Tibial artery (tissue), 4 donors: ENCODE measurements around the gene NLRC5.
A peak's percentile ranks its signal among the peaks of the same experiment; 100 is the strongest.
"Not testable (repeated sequence)": the region's sequence is repeated elsewhere in the genome, so short reads cannot be mapped to it uniquely, and the experiment has no call there.

Source experiments
- DNase-seq, 2 donors: peaks; one replicate each; pipeline ENCODE4 v3.0.0-alpha.2; 2019
- H3K27ac ChIP-seq, 2 donors: fragments of 200-600 bp; sonication (generic) in 1 of 2; 1 replicate in 1 of 2; 2 replicates in 1 of 2; pipeline ENCODE4 v1.5.1; 2018 to 2019; ENCODE audit warnings: mild to moderate bottlenecking in 1 of 2
- H3K27me3 ChIP-seq, 2 donors: fragments of 200-600 bp; sonication (generic) in 1 of 2; one replicate each; pipeline versions ENCODE4 v1.5.1 to v1.6.0; 2016 to 2019
- H3K36me3 ChIP-seq, 3 donors: fragments of 200-600 bp; sonication (generic) in 2 of 3; one replicate each; pipeline ENCODE4 v1.5.1; 2016 to 2019; ENCODE audit warnings: mild to moderate bottlenecking in 2 of 3
- H3K4me1 ChIP-seq, 4 donors: fragments of 200-600 bp; sonication (generic) in 2 of 4; 1 replicate in 3 of 4; 2 replicates in 1 of 4; pipeline ENCODE4 v1.5.1; 2016 to 2019
- H3K4me3 ChIP-seq, 2 donors: fragments of 200-600 bp; sonication (generic) in 1 of 2; 1 replicate in 1 of 2; 2 replicates in 1 of 2; pipeline ENCODE4 v1.5.1; 2018 to 2019; ENCODE audit warnings: mild to moderate bottlenecking in 2 of 2
- H3K9me3 ChIP-seq, 3 donors: fragments of 200-600 bp; sonication (generic) in 1 of 3; one replicate each; pipeline ENCODE4 v1.5.1; 2016 to 2019
- intact Hi-C: fragments of 100-400 bp; cut with DNase I; formaldehyde crosslinking; loops from one replicate; pipeline ENCODE4 v1.15.0; 2023; ENCODE audit warnings: low total_unique reads
- TF ChIP-seq, protein P1 (sequence below), 2 experiments: fragments of 200-600 bp in 1 of 2; fragments of 450-650 bp in 1 of 2; IDR thresholded peaks; one replicate each; pipeline ENCODE4 v1.5.1; 2017 to 2019; ENCODE audit warnings: antibody characterized with exemption in 2 of 2, mild to moderate bottlenecking in 1 of 2, moderate library complexity in 1 of 2

Gene NLRC5

DNA sequence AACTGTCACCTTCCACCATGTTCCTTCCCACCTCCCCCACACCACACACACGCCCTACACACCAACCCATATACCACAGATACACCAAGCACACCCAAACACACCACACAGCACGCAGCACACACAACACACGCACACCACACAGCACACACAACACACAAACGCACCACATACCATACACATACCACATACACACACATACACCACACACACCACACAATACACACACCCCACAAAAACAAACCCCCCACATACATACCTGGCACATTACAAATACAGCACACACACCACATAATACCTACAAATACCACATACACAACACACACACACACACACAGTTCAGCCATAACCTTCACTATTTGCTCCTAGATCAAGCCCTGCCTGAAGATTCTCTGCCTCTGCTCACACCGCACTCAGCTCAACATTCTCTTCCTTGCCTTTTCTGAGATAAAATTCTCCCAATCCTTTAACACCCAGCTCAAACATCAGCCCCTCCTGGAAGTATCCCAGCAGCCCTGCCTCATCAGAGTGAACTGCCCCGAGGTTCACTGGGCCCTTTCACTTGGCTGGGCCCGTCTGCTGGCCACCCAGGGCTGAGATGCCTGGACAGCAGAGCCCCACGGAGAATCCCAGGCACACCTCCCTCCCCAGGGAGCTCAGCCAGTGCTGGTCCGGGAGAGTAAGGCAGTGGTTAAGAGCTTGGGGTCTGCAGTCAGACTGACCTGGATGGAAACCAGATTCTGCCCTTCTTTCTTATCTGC lies 71.1 kb downstream of the NLRC5 start:
- H3K36me3 ChIP-seq = peaks cover 0 to 27% (median 11%) of the 10 kb centered on the region in 3 donors
- H3K9me3 ChIP-seq = no peaks in the 10 kb centered on the region
- H3K4me1 ChIP-seq = peaks cover 8 to 19% (median 13%) of the 10 kb centered on the region in 4 donors
- TF ChIP-seq, protein P1, sequence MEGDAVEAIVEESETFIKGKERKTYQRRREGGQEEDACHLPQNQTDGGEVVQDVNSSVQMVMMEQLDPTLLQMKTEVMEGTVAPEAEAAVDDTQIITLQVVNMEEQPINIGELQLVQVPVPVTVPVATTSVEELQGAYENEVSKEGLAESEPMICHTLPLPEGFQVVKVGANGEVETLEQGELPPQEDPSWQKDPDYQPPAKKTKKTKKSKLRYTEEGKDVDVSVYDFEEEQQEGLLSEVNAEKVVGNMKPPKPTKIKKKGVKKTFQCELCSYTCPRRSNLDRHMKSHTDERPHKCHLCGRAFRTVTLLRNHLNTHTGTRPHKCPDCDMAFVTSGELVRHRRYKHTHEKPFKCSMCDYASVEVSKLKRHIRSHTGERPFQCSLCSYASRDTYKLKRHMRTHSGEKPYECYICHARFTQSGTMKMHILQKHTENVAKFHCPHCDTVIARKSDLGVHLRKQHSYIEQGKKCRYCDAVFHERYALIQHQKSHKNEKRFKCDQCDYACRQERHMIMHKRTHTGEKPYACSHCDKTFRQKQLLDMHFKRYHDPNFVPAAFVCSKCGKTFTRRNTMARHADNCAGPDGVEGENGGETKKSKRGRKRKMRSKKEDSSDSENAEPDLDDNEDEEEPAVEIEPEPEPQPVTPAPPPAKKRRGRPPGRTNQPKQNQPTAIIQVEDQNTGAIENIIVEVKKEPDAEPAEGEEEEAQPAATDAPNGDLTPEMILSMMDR (IDR thresholded peaks at IDR 0.05) = no peak
- H3K4me3 ChIP-seq = no peak overlapping the region
- H3K27ac ChIP-seq = peak overlapping the region; percentile 86 to 92
- intact Hi-C loops = no loop called here
- no peaks in the 10 kb centered on the region for H3K27me3 ChIP-seq
- no peak for DNase-seq

DNA sequence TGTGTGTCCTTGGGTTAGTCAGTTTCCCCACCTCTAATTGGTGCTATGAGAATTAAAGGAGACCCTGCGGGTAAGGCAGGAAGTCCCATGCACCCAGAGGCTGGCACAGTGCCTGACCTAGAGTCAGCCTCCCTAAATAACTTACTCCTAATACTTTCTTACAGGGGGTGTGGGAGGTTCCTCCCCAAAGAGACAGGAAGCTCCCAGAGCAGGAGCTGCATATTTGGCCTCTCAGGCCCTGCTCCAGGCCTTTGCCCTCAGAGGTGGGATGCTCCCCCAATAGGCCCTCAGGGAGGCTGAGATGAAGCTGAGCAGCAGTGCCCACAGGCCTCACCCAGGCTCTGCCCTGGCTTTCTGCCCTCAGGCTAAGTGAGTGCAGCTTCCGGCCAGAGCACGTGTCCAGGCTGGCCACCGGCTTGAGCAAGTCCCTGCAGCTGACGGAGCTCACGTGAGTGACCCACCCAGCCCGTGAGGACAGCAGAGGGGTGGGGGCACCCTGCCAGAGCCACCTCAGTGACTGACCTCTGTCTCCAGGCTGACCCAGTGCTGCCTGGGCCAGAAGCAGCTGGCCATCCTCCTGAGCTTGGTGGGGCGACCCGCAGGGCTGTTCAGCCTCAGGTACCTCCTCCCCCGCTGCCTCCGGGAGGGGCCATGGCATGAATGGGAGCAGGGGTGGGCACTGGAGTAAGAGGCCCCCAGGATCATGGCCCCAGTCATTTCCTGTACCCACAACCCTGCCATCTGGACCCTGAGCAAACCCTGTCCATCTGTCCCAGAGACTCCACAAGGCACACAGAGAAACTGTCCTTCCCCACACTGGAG lies 71.9 kb downstream of the NLRC5 start:
- TF ChIP-seq, protein P1 (IDR thresholded peaks at IDR 0.05) = no peak
- Histone ChIP-seq H3K27ac (peak overlapping the region; percentile 86 to 92), H3K4me1 (peaks cover 8 to 19% (median 13%) of the 10 kb centered on the region in 4 donors), H3K36me3 (peaks cover 0 to 19% (median 6%) of the 10 kb centered on the region in 3 donors), H3K4me3 (peak overlapping the region in 1 of 2 donors; percentile 31), H3K27me3 (no peaks in the 10 kb centered on the region), H3K9me3 (no peaks in the 10 kb centered on the region)
- DNase-seq = peak; percentile 90 to 97
- intact Hi-C loops = no loop called here

DNA sequence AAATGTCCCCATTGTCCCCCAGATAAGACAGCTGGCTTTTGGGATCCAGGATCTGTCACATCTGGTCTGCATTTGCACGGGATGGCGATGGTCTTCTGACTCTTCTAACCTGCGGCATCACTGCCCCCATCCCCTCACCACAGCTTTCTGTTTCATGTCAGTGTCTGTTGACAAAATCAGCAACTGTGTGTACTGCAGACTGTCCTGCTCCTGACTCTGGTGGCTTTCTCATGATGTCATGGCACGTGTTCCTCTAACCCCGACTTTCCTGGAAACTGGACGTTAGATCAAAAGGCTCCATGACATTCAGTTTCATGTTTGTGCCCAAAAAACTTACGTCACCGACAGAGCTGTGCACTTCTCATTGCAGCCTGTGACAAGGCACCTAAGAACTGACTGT lies 73.0 kb downstream of the NLRC5 start:
- no peak for DNase-seq
- TF ChIP-seq, protein P1 (IDR thresholded peaks at IDR 0.05) = no peak

DNA sequence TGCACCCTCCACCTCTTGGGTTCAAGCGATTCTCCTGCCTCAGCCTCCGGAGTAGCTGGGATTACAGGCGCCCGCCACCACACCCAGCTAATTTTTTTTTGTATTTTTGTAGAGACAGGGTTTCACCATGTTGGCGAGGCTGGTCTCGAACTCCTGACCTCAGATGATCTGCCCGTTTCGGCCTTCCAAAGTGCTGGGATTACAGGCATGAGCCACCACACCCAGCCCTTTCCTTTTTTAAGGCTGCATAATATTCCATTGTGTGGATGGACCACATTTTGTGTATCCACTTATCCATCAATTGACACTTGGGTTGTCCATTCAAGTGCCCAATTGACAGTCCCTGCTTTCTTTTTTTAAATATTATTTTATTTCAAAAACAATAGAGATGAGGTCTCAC lies 73.8 kb downstream of the NLRC5 start:
- H3K9me3 ChIP-seq, H3K27ac ChIP-seq, intact Hi-C loops, H3K4me3 ChIP-seq, DNase-seq, H3K27me3 ChIP-seq: not testable (repeated sequence)
- Histone ChIP-seq H3K36me3 (peaks cover 0 to 13% (median 5%) of the 10 kb centered on the region in 3 donors), H3K4me1 (peaks cover 8 to 19% (median 13%) of the 10 kb centered on the region in 4 donors)

More for the DNA sequence above, 73.0 kb downstream of the NLRC5 start:
- Histone ChIP-seq H3K27ac (peak overlapping the region; percentile 86 to 92), H3K9me3 (no peaks in the 10 kb centered on the region), H3K36me3 (peaks cover 0 to 21% (median 0%) of the 10 kb centered on the region in 3 donors), H3K4me3 (no peak overlapping the region), H3K27me3 (no peaks in the 10 kb centered on the region), H3K4me1 (peaks cover 8 to 19% (median 13%) of the 10 kb centered on the region in 4 donors)
- intact Hi-C loops = no loop called here

DNA sequence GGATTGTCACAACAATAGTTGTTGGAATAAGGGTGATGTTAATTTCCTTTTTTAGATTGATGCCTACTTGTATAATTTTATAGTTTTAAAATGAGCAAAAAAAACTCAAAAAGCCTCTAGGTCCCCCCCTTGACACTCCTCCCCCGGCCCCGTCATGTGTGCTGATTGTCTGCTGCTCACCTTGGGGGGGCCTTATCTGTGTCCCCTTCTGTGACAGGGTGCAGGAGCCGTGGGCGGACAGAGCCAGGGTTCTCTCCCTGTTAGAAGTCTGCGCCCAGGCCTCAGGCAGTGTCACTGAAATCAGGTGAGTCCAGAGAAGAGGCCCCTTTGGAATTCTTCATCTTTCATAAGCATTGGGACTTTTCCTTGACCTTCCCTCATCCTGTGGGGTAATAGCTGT lies 75.6 kb downstream of the NLRC5 start:
- Histone ChIP-seq H3K27ac (no peak overlapping the region), H3K4me1 (peaks cover 8 to 19% (median 13%) of the 10 kb centered on the region in 4 donors), H3K4me3 (no peak overlapping the region), H3K27me3 (no peaks in the 10 kb centered on the region), H3K36me3 (peaks cover 0 to 8% (median 5%) of the 10 kb centered on the region in 3 donors), H3K9me3 (no peaks in the 10 kb centered on the region)
- intact Hi-C loops = no loop called here
- TF ChIP-seq, protein P1 (IDR thresholded peaks at IDR 0.05) = no peak
- DNase-seq = no peak

DNA sequence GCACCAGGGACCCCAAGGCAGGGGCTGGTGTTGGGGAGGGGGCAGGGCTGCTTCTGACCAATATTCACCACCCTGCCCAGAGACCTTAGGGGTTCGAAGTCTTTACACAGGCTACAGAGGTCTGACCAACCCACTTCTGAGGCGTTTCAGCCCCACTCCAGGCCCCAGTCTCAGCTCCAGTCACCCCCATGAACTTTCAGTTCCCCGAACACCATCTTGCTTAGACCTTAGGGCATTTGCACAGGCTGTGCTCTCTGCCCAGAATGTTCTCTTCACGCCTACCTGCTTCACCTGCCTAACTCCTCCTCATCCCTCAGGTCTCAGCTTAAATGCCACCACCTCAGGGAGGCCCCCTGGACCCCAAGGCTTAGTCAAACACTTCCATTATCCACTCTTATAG lies 77.3 kb downstream of the NLRC5 start:
- intact Hi-C loops = no loop called here
- Histone ChIP-seq H3K27ac (no peak overlapping the region), H3K9me3 (no peaks in the 10 kb centered on the region), H3K36me3 (peaks cover 0 to 8% (median 5%) of the 10 kb centered on the region in 3 donors), H3K27me3 (no peaks in the 10 kb centered on the region), H3K4me1 (peaks cover 0 to 5% (median 1%) of the 10 kb centered on the region in 4 donors), H3K4me3 (no peak overlapping the region)
- TF ChIP-seq, protein P1 (IDR thresholded peaks at IDR 0.05) = no peak
- DNase-seq = no peak
